Loucy (cell line): ENCODE measurements around the gene LAPTM5.

Source experiments
- H2AFZ ChIP-seq: fragments of 200-600 bp; sonication (generic); 2 replicates; pipeline ENCODE4 v1.6.0; 2016; ENCODE audit warnings: antibody characterized with exemption, mild to moderate bottlenecking, low read length, moderate library complexity
- H3F3A ChIP-seq: fragments of 200-600 bp; 2 replicates; pipeline ENCODE4 v1.6.0; 2016; ENCODE audit warnings: antibody characterized with exemption, low read depth, mild to moderate bottlenecking
- H3K27me3 ChIP-seq: fragments of 200-600 bp; sonication (generic); 2 replicates; pipeline ENCODE4 v1.6.1; 2014; ENCODE audit warnings: low read length, mild to moderate bottlenecking; ENCODE audit not compliant: insufficient read depth, poor library complexity, severe bottlenecking
- H3K36me3 ChIP-seq: fragments of 200-600 bp; sonication (generic); 2 replicates; pipeline ENCODE4 v1.6.1; 2016; ENCODE audit warnings: low read length; ENCODE audit not compliant: insufficient read depth
- H3K4me1 ChIP-seq: fragments of 200-600 bp; sonication (generic); 2 replicates; pipeline ENCODE4 v1.5.1; 2014; ENCODE audit warnings: low read length, mild to moderate bottlenecking; ENCODE audit not compliant: insufficient read depth, poor library complexity, severe bottlenecking
- H3K4me2 ChIP-seq: fragments of 200-600 bp; sonication (generic); 2 replicates; pipeline ENCODE4 v1.6.0; 2014; ENCODE audit warnings: antibody characterized with exemption, low read length, low read depth, mild to moderate bottlenecking; ENCODE audit not compliant: poor library complexity, severe bottlenecking
- H3K4me3 ChIP-seq: fragments of 200-600 bp; sonication (generic); 2 replicates; pipeline ENCODE4 v1.5.1; 2014; ENCODE audit warnings: low read length, mild to moderate bottlenecking, mixed read lengths; ENCODE audit not compliant: poor library complexity, severe bottlenecking
- H3K79me2 ChIP-seq: fragments of 200-600 bp; sonication (generic); 2 replicates; pipeline ENCODE4 v1.6.1; 2014; ENCODE audit warnings: low read length; ENCODE audit not compliant: insufficient read depth
- H3K9ac ChIP-seq: fragments of 200-600 bp; sonication (generic); 2 replicates; pipeline ENCODE4 v1.6.0; 2014; ENCODE audit warnings: mild to moderate bottlenecking, low read depth, low read length, moderate library complexity; ENCODE audit not compliant: poor library complexity, severe bottlenecking
- H3K9me2 ChIP-seq: fragments of 200-600 bp; sonication (generic); replicated peaks from 2 replicates; pipeline ENCODE4 v1.6.1; 2016; ENCODE audit warnings: low read depth, low read length, mixed read lengths
- H3K9me3 ChIP-seq: fragments of 200-600 bp; sonication (generic); 2 replicates; pipeline ENCODE4 v1.6.1; 2014; ENCODE audit warnings: mild to moderate bottlenecking, antibody characterized with exemption, low read length, low read depth; ENCODE audit not compliant: insufficient read depth
- H4K20me1 ChIP-seq: fragments of 200-600 bp; sonication (generic); 2 replicates; pipeline ENCODE4 v1.6.0; 2014; ENCODE audit warnings: antibody characterized with exemption, low read length, mild to moderate bottlenecking; ENCODE audit not compliant: insufficient read depth, poor library complexity, severe bottlenecking
- CTCF ChIP-seq: fragments of 200-600 bp; sonication (generic); conservative IDR thresholded peaks from 2 replicates; pipeline ENCODE4 v1.5.1; 2014; ENCODE audit warnings: mild to moderate bottlenecking, antibody characterized with exemption, low read length
- EZH2phosphoT487 ChIP-seq: fragments of 200-600 bp; IDR thresholded peaks from 2 replicates; pipeline ENCODE4 v1.6.1; 2018; ENCODE audit warnings: antibody characterized with exemption, mild to moderate bottlenecking, moderate library complexity, borderline replicate concordance

LAPTM5 gene

GRCh38 chr1:30787266-30787665 is 29.7 kb upstream of the LAPTM5 start:
- Histone ChIP-seq H3K4me3 (no peak overlapping the region), H3K4me2 (no peak overlapping the region), H3F3A (no peaks in the 10 kb centered on the region), H3K36me3 (no peaks in the 10 kb centered on the region), H2AFZ (no peak overlapping the region), H3K79me2 (no peaks in the 10 kb centered on the region), H4K20me1 (no peaks in the 10 kb centered on the region), H3K9me3 (no peaks in the 10 kb centered on the region), H3K27me3 (no peaks in the 10 kb centered on the region), H3K9me2 (no peaks in the 10 kb centered on the region), H3K9ac (no peak overlapping the region), H3K4me1 (peaks cover 9% of the 10 kb centered on the region)
- TF ChIP-seq EZH2phosphoT487 = no peak
- no peak for TF ChIP-seq CTCF

GRCh38 chr1:30786264-30786991 is 28.9 kb upstream of the LAPTM5 start:
- Histone ChIP-seq H3K9ac (no peak overlapping the region), H3K9me2 (no peaks in the 10 kb centered on the region), H4K20me1 (no peaks in the 10 kb centered on the region), H3K9me3 (no peaks in the 10 kb centered on the region), H3K27me3 (no peaks in the 10 kb centered on the region), H3K4me1 (peaks cover 9% of the 10 kb centered on the region), H2AFZ (no peak overlapping the region), H3K79me2 (no peaks in the 10 kb centered on the region), H3K4me3 (no peak overlapping the region), H3F3A (no peaks in the 10 kb centered on the region), H3K4me2 (no peak overlapping the region), H3K36me3 (no peaks in the 10 kb centered on the region)
- TF ChIP-seq EZH2phosphoT487 = no peak
- TF ChIP-seq CTCF = no peak

DNA sequence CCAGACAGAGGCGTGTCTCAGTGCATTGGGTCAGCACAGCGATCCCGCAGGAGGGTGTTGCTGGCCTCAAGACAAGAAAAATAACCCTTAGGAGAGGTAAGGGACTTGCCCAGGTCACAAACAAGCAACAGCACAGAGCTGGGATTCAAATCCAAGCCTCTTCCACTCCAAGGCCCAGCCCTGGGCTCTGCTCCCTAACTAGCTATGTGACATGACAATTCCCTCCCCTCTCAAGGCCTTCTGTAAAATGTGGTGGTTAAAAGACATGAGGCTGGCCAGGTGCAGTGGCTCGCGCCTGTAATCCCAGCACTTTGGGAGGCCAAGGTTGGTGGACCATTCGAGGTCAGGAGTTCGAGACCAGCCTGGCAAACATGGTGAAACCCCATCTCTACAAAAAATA is 28.1 kb upstream of the LAPTM5 start:
- Histone ChIP-seq H3K9me2 (no peaks in the 10 kb centered on the region), H3K9ac (no peak overlapping the region), H3K36me3 (no peaks in the 10 kb centered on the region), H2AFZ (no peak overlapping the region), H3K27me3 (no peaks in the 10 kb centered on the region), H3K4me3 (no peak overlapping the region), H3K9me3 (no peaks in the 10 kb centered on the region), H3K79me2 (no peaks in the 10 kb centered on the region), H3F3A (no peaks in the 10 kb centered on the region), H3K4me2 (no peak overlapping the region), H4K20me1 (no peaks in the 10 kb centered on the region), H3K4me1 (peaks cover 2% of the 10 kb centered on the region)
- TF ChIP-seq EZH2phosphoT487 (no peak), CTCF (no peak)
